Cortex of kidney (tissue), 1 donor: ENCODE data around the gene LRRK1.

Experiments
- DNase-seq: peaks from one replicate; lab custom pipeline; 2025; lab: John Stamatoyannopoulos, UW

Gene LRRK1

GRCh38 chr15:101023501-101024072, 104.4 kb downstream of the LRRK1 start:
- DNase-seq, result no peak

GRCh38 chr15:101024073-101024695, 105.0 kb downstream of the LRRK1 start:
- DNase-seq, result no peak

DNA sequence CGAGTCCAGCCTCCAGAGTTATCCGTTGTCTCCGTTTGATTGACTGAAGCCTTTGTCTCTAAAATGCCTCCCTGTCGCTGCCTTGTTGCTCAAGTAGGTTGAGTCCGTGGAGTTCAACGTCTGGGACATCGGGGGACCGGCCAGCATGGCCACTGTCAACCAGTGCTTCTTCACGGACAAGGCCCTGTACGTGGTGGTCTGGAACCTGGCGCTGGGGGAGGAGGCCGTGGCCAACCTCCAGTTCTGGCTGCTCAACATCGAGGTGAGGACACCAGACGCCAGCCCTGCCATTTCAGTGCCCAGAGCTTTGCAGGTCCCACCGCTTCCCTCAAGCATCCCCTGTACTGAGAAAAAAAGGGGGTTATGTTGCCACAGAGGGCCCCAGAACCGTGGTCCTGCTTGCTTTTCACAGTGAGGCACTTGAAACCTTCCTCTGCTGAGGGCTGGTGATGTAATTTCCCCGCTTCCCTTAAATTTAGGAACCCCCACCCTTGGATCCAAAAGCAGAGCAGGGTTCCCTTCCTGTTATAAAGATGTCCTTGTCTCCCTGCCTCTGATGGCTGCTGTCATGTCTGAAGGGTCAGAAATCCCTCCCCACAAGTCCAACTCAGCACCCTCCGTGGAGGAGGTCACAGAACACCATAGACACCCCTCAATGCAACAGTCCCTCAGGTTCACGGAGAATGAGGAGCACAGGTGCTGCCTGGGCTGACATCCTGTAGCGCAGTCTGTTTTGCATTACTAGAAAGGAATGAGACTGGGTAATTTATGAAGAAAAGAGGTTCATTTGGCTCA, 105.7 kb downstream of the LRRK1 start:
- DNase-seq, result no peak

GRCh38 chr15:101025501-101025885, 106.3 kb downstream of the LRRK1 start:
- no peak for DNase-seq

DNA sequence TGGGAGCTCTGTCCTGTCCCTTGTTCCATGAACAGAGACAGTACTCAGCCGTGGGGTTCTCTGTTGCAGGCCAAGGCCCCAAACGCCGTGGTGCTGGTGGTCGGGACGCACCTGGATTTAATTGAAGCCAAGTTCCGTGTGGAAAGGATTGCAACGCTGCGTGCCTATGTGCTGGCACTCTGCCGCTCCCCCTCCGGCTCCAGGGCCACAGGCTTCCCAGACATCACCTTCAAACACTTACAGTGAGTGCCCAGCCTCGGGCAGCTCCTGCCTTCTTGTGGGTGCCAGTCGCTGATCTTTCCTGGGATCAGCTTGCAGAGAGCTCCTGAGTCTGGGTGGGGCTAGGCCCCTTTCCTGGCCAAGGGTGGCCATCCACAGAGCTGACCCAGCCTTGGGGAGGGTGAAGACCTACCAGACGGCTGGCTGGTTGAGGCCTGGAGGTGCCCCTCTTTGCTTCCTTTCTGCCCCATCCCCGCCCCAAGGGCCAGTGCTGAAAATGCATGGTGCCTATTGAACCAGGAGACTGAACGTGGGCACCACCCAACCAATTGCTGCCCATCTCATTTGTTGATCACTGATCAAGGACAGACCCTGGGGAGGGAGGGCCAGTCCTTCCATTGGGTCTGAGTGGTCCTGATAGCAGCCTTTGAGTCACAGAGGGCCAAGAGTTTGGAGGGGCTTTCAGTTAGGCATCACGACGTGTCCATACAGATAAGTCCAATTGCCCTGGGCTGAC, 106.9 kb downstream of the LRRK1 start:
- DNase-seq, result no peak

DNA sequence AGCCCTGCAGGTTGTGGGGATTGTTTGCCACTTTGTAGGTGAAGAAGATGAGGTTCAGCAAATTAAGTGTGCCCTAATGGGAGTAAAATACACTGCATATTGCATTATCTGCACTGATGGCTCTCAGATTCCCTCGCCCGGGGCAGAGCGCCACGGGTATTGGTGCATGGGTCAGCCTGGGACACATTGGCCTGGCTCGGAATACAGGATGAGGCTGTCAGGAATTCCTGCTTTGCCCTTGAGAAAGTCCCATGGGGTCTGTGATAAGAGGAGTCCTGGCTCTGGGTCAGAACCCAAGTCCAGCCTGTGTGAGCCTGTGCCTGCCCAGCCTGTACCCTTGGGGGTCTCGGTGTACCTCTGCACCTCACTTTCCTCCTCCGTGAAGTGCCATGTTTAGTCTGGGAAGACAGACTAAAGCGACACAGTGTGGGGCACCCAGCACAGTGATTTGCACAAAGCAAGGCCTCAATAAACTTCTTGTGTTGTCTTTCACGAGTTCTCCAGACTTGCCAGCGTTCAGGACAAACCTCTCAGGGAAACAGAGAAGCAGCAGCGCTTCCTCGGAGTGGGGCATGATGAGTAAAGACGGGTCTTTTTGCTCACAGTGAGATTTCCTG, 107.6 kb downstream of the LRRK1 start:
- DNase-seq, result no peak

DNA sequence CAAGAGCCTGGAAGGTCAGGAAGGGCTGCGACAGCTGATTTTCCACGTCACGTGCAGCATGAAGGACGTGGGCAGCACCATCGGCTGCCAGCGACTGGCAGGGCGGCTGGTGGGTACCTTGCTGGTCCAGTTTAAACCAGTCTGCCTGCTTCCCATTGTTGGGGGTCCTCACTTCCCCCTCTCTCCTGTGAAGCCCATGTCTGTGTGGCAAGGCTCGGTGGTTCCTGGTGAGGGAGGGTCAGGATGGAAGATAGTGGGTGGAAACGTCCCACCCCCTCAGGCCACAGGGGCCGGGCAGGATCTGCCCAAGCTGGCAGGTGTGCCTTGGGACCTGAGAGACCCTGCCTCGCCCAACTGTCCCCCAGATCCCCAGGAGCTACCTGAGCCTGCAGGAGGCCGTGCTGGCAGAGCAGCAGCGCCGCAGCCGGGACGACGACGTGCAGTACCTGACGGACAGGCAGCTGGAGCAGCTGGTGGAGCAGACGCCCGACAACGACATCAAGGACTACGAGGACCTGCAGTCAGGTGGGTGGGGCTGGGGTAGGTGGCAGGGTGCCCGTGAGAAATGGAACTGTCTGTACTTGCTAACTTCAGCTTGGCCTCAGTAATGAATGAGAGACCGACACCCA, 108.2 kb downstream of the LRRK1 start:
- DNase-seq, result no peak

DNA sequence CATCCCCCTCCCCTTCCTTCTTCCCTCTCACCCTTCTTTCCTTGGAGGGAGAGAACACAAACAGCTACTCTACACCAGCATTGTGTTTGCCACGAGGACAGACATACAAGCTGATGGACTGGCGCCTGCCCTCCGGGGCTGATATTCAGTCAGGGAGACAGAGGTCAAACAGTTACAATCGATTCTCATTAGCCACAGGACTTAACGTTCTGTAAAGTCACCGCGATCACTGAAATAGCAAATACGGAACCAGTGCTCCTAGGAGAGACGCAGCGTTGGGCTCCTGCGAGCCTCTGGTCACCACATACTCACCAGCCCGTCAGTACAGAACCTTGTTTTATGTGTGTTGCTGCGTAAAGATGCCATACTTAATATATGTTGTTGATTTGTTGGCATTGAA, 108.8 kb downstream of the LRRK1 start:
- DNase-seq, result no peak

DNA sequence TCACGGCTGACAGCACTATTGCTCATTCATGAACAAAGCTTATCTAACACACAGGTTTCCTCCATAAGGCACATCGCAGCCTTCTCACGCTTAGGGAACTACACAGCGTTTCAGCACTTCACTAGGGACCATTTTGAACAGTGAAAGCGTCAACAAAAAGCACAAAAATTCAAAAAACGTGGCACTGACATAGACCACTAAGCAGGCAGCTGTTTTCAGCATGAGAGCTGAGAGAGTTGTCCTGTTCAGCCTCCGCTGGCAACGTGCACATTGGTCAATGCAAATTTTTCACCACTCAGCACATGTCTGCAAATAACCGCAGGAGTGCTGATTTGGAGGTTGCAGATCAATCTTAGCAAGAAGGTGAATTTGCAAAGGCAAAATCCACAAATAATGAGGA, 109.2 kb downstream of the LRRK1 start:
- no peak for DNase-seq

DNA sequence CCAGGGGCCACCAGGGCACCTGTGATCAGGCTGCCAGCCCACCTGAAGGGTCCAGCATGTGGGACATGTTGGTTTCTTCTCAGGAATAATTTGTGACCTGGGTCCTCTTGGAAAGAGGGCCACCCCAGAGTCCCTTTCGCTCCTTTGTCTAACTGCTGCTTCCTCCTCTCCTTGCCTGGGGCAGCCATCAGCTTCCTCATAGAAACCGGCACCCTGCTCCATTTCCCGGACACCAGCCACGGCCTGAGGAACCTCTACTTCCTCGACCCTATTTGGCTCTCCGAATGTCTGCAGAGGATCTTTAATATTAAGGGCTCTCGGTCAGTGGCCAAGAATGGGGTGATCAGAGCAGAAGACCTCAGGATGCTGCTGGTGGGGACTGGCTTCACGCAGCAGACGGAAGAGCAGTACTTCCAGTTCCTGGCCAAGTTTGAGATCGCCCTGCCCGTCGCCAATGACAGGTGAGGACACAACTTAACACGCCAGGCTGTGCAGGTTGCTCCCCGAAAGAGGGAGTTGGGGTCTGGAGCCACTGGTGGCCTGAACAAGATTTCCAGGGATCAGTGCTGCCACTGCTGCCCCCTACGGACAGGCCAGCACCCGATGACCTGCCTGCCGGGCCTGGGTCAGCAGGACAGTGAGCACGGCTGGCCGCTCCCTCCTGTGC, 109.7 kb downstream of the LRRK1 start:
- DNase-seq, result no peak

DNA sequence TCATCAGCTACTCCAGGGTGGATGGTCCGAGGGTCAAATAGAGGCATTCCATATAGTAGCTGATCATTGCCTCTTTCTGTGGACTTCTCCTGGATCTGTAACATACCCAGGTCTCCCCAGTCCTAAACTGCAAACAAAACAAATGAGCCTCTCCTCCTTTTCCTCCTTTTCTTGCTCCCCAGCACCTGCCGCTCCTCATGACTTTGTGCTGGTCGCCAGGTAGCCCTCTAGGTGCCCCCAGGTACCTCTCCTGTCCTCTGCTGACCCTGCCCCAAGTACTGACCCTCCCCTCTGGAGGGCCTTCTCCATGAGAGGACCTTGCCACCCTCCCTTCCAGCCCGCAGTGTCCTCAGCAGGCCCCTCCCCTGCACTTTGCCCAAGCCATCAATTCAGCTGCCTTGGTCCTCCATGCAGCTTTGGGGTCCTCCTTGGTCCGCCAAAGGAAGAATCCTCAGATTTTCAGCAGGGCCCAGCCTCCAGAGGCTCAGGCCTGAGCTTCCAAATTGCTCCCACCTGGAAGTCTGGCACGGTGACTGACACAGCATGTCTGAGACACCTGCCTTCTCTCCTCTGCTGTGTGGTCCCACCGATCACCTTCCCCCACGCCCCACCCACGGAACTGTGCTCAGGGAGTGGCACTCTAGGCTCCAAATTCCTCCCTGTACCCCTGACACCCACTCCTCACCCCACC, 111.0 kb downstream of the LRRK1 start:
- no peak for DNase-seq

- DNase-seq, result no peak
Measured at GRCh38 chr15:101031213-101031612, 112.1 kb downstream of the LRRK1 start.

- no peak for DNase-seq
Measured at GRCh38 chr15:101033801-101034200, 114.6 kb downstream of the LRRK1 start.

DNA sequence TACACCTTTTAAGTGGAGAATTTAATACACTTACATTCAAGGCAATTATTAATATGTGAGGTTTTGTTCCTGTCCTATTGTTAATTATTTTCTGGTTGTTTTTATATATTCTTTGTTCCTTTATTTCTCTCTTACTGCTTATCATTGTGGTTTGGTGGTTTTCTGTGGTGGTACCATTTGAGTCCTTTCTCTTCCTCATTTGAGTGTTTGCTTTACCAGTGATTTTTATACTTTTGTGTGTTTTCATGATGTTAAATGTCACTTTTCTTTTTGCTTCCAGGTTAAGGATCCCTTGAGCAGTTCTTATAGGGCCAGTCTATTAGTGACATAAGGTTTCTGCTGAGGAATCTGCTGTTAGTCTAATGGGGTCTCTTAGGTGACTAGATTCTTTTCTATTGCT, 116.5 kb downstream of the LRRK1 start:
- DNase-seq, result no peak

- DNase-seq, result no peak
Measured at GRCh38 chr15:101036189-101036588, 117.0 kb downstream of the LRRK1 start.

DNA sequence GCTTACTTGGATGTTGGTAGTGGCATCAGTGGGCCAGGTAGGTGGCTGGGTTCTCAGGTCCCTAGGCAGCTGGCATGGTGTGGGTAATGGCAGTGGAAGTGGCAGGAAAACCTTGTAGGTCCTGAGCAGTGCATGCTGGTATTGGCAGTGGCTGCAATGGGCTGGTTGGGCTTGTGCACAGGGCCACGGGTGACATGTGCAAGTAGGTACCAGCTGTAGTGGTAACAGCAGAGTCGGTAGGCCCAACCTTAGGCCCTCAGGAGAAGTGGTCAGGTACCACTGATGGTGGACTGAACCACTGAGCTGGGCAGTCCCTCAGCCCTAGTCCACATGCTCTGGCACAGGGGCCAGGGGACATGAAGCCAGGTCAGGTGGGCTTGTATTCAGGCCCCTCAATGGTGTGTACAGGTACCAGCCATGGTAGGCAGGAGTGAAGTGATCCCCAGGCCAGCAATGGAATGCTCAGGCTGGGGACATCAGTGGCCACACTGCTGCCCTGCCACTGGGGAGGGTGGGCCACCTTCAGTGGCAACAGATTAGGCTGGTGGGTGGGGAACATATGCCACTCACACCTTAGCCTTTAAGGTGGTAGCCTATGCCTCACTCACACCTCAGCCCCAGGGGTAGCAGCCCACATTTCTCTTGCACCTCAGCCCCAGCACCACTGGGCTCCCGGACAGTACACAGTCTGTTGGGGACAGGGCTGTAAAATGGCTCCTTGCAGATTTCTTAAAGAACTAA, 118.1 kb downstream of the LRRK1 start:
- DNase-seq, result no peak

- DNase-seq, result no peak
Measured at GRCh38 chr15:101038327-101039003, 119.3 kb downstream of the LRRK1 start.

GRCh38 chr15:101039461-101039860, 120.3 kb downstream of the LRRK1 start:
- DNase-seq, result no peak

GRCh38 chr15:101042320-101042719, 123.2 kb downstream of the LRRK1 start:
- no peak for DNase-seq
